Activated CD8-positive, alpha-beta memory T cell treated with anti-CD3 and anti-CD28 coated beads, Interleukin-2, amount 50 U/mL, for 1 hour (primary cell): ENCODE measurements around the gene KYAT1.

Experiments used
- DNase-seq: peaks from one replicate; pipeline ENCODE4 v3.0.0-alpha.2; 2020; ENCODE audit errors: extremely low read depth

Gene KYAT1

GRCh38 chr9:128908372-128908771 lies 26.6 kb upstream of the KYAT1 start:
- DNase-seq, result no peak

- no peak for DNase-seq
Measured at GRCh38 chr9:128906741-128907140, 25.0 kb upstream of the KYAT1 start.

- DNase-seq, result no peak
Measured at GRCh38 chr9:128905964-128906363, 24.2 kb upstream of the KYAT1 start.

- DNase-seq, result no peak
Measured at GRCh38 chr9:128903871-128904620, 22.3 kb upstream of the KYAT1 start.

- no peak for DNase-seq
Measured at GRCh38 chr9:128903079-128903461, 21.3 kb upstream of the KYAT1 start.

GRCh38 chr9:128902351-128903078 lies 20.8 kb upstream of the KYAT1 start:
- peak; percentile 72 for DNase-seq

- no peak for DNase-seq
Measured at GRCh38 chr9:128901822-128902221, 20.1 kb upstream of the KYAT1 start.

- DNase-seq, result no peak
Measured at GRCh38 chr9:128901379-128901778, 19.6 kb upstream of the KYAT1 start.

GRCh38 chr9:128899566-128900322 lies 18.0 kb upstream of the KYAT1 start:
- no peak for DNase-seq

- DNase-seq, result no peak
Measured at GRCh38 chr9:128898845-128899565, 17.3 kb upstream of the KYAT1 start.

- no peak for DNase-seq
Measured at GRCh38 chr9:128898382-128898781, 16.6 kb upstream of the KYAT1 start.

GRCh38 chr9:128895556-128895955 lies 13.8 kb upstream of the KYAT1 start:
- DNase-seq, result no peak

GRCh38 chr9:128894764-128895163 lies 13.0 kb upstream of the KYAT1 start:
- DNase-seq, result no peak

- no peak for DNase-seq
Measured at GRCh38 chr9:128893354-128893753, 11.6 kb upstream of the KYAT1 start.

- no peak for DNase-seq
Measured at GRCh38 chr9:128892221-128892921, 10.6 kb upstream of the KYAT1 start.

- no peak for DNase-seq
Measured at GRCh38 chr9:128891321-128892220, 9.8 kb upstream of the KYAT1 start.

GRCh38 chr9:128887914-128888350 lies 6.2 kb upstream of the KYAT1 start:
- no peak for DNase-seq

GRCh38 chr9:128887049-128887448 lies 5.3 kb upstream of the KYAT1 start:
- DNase-seq, result no peak

GRCh38 chr9:128886211-128886891 lies 4.6 kb upstream of the KYAT1 start:
- no peak for DNase-seq

- no peak for DNase-seq
Measured at GRCh38 chr9:128885798-128886197, 4.0 kb upstream of the KYAT1 start.
